Skeletal muscle satellite cell (primary cell): ENCODE measurements around the gene TMEM247.
A peak's percentile ranks its signal among the peaks of the same experiment; 100 is the strongest.

Experiments used
- H3K27me3 ChIP-seq: 2 replicates; pipeline ENCODE4 v1.7.0; 2013; ENCODE audit warnings: low read length; ENCODE audit not compliant: control insufficient read depth, insufficient read depth
- H3K36me3 ChIP-seq: 2 replicates; pipeline ENCODE4 v1.7.0; 2013; ENCODE audit warnings: mild to moderate bottlenecking, control low read depth, low read length; ENCODE audit not compliant: insufficient read depth
- H3K4me1 ChIP-seq: 2 replicates; pipeline ENCODE4 v1.7.0; 2013; ENCODE audit warnings: low read length; ENCODE audit not compliant: control insufficient read depth, insufficient read depth
- H3K4me2 ChIP-seq: 2 replicates; pipeline ENCODE4 v1.7.0; 2013; ENCODE audit warnings: mild to moderate bottlenecking, low read length
- H3K4me3 ChIP-seq: 2 replicates; pipeline ENCODE4 v1.7.0; 2013; ENCODE audit warnings: low read length
- H3K9ac ChIP-seq: 2 replicates; pipeline ENCODE4 v1.7.0; 2013; ENCODE audit warnings: mild to moderate bottlenecking, low read depth, low read length, moderate library complexity
- H3K9me3 ChIP-seq: replicated peaks from 2 replicates; pipeline ENCODE4 v1.7.0; 2013; ENCODE audit warnings: mild to moderate bottlenecking, control low read depth, low read length

Gene TMEM247

DNA sequence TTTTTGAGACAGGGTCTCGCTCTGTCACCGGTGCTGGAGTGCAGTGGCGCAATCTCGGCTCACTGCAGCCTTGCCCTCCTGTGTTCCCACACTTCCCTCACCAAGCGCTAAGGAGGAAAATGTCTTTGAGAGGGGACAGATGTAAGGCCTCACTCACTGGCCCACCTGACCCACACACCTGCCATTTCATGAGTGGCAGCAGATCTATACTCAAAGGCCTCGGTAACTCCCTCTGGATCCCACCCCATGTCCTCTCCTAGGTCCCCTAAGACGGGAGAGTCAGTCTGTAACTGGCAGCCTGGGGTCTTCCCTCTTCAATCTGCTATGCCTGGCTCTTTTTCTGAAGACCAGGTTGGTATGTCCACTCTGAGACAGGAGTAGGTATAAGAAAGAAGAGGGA is 12.9 kb downstream of the TMEM247 start:
- no peak overlapping the region for H3K9ac ChIP-seq
- H3K4me3 ChIP-seq, result no peak overlapping the region
- no peaks in the 10 kb centered on the region for H3K36me3 ChIP-seq
- H3K4me1 ChIP-seq, result peaks cover 20% of the 10 kb centered on the region
- no peaks in the 10 kb centered on the region for H3K9me3 ChIP-seq
- H3K27me3 ChIP-seq, result no peaks in the 10 kb centered on the region
- H3K4me2 ChIP-seq, result no peak overlapping the region

DNA sequence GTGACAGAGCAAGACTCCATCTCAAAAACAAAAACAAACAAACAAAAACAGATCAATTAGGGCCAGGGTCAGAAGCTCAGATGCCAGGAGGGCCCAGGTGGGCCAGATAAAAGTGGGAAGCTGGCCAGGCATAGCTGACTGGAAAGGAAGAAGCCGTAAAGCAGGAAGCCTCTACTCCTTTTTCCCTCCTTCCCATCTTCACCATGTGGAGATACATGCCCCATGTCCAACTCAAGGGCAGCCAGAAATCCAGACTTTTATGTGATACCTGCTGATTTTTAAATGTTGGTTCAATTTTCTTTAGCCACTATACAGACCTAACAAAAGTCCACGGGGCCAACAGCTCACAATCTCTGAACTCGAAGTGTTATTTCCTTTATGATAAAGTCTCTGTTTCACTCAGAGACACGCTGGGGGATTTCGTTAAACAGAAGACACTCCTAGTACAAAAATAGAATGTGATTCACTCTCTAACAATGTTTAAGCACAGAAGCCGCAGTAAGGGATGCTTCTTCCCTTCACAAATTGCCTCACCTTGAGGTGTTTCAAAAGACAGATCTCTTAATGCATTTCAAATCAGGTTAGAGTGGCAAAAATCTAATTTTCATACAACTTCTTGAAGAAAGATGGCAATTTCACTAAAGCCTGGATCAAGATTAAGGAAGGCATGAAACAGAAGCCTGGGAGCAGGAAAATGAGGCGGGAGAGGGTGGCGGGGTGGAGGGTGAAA is 14.0 kb downstream of the TMEM247 start:
- no peak overlapping the region for H3K4me2 ChIP-seq
- H3K9me3 ChIP-seq, result no peaks in the 10 kb centered on the region
- H3K9ac ChIP-seq, result no peak overlapping the region
- H3K27me3 ChIP-seq, result peaks cover 2% of the 10 kb centered on the region
- peaks cover 9% of the 10 kb centered on the region for H3K4me1 ChIP-seq
- no peaks in the 10 kb centered on the region for H3K36me3 ChIP-seq
- H3K4me3 ChIP-seq, result no peak overlapping the region

DNA sequence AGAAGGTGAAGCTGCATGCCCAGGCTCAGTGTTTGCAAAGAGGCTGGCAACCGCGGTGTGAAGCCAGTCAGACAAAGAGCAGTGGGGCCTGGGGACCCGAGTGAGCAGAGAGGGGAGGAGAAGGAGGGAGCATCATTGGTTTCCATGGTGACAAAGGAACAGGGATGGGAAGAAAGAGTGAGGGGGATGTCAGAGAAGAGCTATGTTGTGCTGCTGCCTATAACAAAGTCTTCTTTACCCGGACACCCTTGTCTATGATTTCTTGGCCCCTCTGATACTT is 14.5 kb downstream of the TMEM247 start:
- H3K9ac ChIP-seq, result no peak overlapping the region
- no peaks in the 10 kb centered on the region for H3K36me3 ChIP-seq
- H3K4me2 ChIP-seq, result no peak overlapping the region
- no peaks in the 10 kb centered on the region for H3K9me3 ChIP-seq
- no peak overlapping the region for H3K4me3 ChIP-seq
- H3K4me1 ChIP-seq, result peaks cover 8% of the 10 kb centered on the region
- H3K27me3 ChIP-seq, result peaks cover 2% of the 10 kb centered on the region

DNA sequence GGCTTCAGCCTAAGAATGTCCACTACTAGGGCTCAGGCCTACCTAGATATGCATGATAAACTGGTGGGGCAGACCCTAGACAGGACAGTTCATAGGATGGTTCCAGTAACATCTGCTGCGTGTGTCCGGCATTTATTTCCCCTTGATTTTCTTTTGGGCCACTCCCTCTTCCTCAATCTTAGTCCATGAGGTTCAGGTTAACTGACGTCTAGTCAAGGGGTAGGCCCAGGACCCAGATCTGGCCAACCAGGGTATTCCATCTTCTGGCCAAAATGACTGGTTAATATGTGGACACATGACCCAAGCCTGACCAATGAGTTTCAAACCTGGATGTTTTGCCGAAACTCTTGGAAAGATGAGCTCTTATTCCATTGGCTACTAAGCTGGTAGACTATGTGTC is 15.2 kb downstream of the TMEM247 start:
- Histone ChIP-seq H3K4me2 (no peak overlapping the region), H3K36me3 (no peaks in the 10 kb centered on the region), H3K9ac (no peak overlapping the region), H3K9me3 (no peaks in the 10 kb centered on the region), H3K27me3 (peaks cover 2% of the 10 kb centered on the region), H3K4me1 (peaks cover 8% of the 10 kb centered on the region), H3K4me3 (no peak overlapping the region)

DNA sequence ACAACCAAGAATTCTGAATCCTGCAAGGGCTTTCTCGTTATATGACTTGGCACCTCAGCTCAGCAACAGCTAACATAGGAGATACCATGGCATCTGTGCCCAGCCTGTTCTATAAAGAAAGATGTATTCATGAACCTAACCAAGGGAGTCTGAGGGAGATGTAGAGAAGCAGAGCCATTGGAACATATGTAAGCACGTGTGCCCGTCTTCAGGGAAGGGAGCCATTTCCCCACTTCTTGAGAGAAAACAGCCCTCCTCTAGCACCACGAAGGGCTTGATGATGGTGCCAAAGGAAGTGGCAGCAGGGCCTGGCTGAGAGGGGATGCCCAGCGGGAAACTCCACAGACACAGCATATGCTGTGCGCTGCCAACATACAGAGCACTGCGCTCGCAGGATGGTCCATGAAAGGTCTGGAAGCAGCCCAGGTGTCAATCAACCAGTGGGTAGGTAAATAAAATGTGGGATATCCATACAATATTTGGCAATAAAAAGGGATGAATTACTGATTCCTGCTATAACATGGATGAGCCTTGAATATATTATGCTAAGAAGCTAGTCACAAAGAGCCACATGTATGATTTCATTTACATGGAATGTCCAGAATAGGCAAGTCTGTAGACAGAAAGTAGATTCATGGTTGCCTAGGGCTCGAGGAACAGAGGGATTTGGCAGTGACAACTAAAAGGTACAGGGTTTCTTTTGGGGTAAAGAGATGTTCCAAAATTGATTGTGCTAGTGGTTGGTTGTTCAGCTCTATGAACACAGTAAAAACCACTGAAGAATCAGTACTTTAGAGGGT is 16.1 kb downstream of the TMEM247 start:
- peaks cover 2% of the 10 kb centered on the region for H3K27me3 ChIP-seq
- no peak overlapping the region for H3K9ac ChIP-seq
- H3K4me2 ChIP-seq, result no peak overlapping the region
- H3K9me3 ChIP-seq, result no peaks in the 10 kb centered on the region
- no peak overlapping the region for H3K4me3 ChIP-seq
- H3K36me3 ChIP-seq, result no peaks in the 10 kb centered on the region
- H3K4me1 ChIP-seq, result peaks cover 8% of the 10 kb centered on the region

DNA sequence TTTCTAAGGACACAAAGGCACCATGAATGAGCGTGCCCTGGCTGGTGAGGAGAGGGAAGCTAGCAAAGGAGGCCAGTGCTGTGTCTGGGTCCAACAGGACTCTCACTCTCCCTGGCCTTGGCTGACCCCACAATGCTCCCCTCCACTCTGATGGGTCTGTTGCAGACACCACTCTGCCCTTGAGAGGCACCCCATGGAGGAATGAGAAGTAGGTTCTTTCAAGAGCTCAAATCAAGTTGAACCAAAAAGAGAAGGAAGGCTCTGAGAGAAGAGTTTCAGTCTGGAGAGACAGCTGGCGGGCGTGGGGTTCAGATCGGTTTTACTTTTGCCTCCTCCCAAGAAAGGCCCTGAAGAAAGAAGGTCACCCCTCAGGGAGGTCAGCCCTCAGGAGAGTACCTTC is 18.4 kb downstream of the TMEM247 start:
- H3K9ac ChIP-seq, result no peak overlapping the region
- peaks cover 2% of the 10 kb centered on the region for H3K27me3 ChIP-seq
- peaks cover 8% of the 10 kb centered on the region for H3K4me1 ChIP-seq
- H3K4me3 ChIP-seq, result no peak overlapping the region
- no peaks in the 10 kb centered on the region for H3K36me3 ChIP-seq
- H3K9me3 ChIP-seq, result no peaks in the 10 kb centered on the region
- no peak overlapping the region for H3K4me2 ChIP-seq

DNA sequence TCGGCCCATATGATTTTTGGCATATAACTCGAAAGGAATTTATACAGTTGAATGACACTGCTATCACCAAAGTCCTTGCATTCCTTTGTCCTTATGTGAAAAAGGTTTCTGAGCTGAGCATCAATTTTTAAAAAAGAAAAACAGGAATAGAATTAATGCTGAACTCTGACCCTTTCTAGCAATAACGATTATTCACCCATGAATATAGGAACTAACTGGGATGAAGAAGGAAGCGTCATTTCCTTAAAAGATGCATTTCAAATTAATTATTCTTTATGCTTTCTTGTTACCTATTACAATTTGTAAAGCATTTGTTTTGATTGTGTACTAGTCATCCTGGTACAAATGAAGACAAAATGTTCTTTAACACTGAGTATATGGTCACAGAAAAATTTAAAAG is 19.3 kb downstream of the TMEM247 start:
- Histone ChIP-seq H3K9me3 (no peaks in the 10 kb centered on the region), H3K27me3 (peaks cover 2% of the 10 kb centered on the region), H3K36me3 (no peaks in the 10 kb centered on the region), H3K4me2 (no peak overlapping the region), H3K9ac (no peak overlapping the region), H3K4me1 (peaks cover 2% of the 10 kb centered on the region), H3K4me3 (no peak overlapping the region)

DNA sequence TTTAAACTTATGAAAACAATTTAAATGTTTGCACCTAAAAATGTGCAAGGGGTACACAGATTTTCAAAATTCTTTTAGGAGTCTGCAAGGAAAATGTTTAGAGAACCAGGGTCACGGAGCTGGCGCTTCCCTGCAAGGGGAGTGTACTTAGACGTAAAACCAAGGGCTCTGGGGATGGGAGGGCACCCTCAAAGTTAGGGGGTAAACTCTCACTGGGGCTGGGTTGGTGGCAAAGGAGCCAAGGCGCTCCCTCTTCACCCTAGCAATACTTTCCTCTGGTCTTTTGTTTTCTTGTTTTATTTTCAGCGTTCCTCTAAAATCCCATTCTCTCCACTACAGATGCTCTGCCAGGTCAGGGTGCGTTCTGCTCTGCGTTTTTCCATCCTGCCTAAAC is 20.0 kb downstream of the TMEM247 start:
- Histone ChIP-seq H3K4me1 (no peaks in the 10 kb centered on the region), H3K4me2 (peak overlapping the region; percentile 85), H3K9ac (peak overlapping the region; percentile 48), H3K4me3 (peak overlapping the region; percentile 72), H3K9me3 (no peaks in the 10 kb centered on the region), H3K36me3 (no peaks in the 10 kb centered on the region), H3K27me3 (peaks cover 2% of the 10 kb centered on the region)

DNA sequence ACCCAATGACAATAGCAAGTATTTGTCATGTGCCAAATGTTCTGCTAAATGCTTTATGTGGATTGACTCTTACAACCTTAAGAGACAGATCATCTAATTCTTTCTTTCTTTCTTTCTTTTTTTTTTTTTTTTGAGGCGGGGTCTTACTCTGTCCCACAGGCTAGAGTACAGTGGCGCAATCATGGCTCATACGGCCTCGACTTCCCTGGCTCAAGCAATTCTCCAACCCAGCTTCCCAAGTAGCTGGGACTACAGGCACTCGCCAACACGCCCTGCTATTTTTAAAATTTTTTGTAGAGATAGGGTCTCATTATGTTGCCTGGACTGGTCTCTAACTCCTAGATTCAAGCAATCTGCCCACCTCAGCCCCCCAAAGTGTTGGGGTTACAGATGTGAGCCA is 21.4 kb downstream of the TMEM247 start:
- peaks cover 2% of the 10 kb centered on the region for H3K27me3 ChIP-seq
- H3K9ac ChIP-seq, result no peak overlapping the region
- no peaks in the 10 kb centered on the region for H3K36me3 ChIP-seq
- H3K9me3 ChIP-seq, result no peaks in the 10 kb centered on the region
- H3K4me2 ChIP-seq, result peak overlapping the region; percentile 85
- H3K4me1 ChIP-seq, result no peaks in the 10 kb centered on the region
- H3K4me3 ChIP-seq, result no peak overlapping the region

DNA sequence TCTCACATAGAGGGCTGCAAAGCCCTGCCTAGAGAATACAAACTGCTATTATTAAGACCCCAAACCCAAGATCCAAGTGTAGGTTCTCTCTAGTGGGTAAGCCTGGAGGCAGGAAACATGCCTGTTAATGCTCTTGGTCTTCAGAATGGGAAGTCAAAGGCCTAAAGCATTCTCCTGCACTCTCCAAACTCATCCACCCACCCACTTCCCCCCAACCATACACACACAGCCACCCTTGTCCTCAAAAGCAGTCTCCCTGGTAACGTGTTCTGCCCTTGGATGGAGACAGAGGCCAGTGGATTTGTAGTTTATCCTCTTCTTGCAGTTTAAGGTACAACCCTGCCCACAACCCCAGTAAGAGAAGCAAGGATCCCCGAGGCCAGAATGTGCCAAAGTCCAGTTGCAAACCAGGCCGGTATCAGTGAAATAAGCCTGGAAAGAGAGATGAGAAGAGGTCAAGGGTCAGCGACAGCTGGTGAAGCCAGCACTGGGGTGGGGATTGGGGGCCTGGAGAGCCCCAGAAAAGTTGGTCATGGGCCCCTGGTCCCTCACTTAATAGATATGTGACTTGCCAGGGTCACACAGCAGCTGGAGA is 23.0 kb downstream of the TMEM247 start:
- Histone ChIP-seq H3K36me3 (no peaks in the 10 kb centered on the region), H3K4me1 (no peaks in the 10 kb centered on the region), H3K9me3 (no peaks in the 10 kb centered on the region), H3K9ac (no peak overlapping the region), H3K4me3 (no peak overlapping the region), H3K27me3 (peaks cover 2% of the 10 kb centered on the region), H3K4me2 (no peak overlapping the region)

DNA sequence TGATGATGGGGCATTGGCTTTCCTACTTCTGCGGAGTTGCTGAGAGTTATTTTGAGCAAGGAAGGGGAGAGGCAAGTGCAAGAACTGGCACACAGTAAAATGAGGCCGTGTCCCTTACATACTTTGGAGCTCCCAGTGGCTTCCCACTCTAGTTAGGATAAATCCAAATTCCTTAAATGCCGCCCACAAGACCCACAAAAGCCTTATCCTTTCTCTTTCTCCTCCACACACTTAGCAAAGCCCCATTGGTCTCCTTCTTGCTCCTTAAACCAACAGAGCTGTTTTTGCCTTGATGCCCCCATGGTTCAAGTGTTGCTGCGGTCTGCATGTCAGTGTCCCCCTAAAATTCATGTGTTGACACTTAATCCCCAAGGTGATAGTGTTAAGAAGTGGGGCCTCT is 24.3 kb downstream of the TMEM247 start:
- Histone ChIP-seq H3K9ac (no peak overlapping the region), H3K4me3 (no peak overlapping the region), H3K36me3 (no peaks in the 10 kb centered on the region), H3K9me3 (no peaks in the 10 kb centered on the region), H3K4me2 (no peak overlapping the region), H3K27me3 (no peaks in the 10 kb centered on the region), H3K4me1 (no peaks in the 10 kb centered on the region)

DNA sequence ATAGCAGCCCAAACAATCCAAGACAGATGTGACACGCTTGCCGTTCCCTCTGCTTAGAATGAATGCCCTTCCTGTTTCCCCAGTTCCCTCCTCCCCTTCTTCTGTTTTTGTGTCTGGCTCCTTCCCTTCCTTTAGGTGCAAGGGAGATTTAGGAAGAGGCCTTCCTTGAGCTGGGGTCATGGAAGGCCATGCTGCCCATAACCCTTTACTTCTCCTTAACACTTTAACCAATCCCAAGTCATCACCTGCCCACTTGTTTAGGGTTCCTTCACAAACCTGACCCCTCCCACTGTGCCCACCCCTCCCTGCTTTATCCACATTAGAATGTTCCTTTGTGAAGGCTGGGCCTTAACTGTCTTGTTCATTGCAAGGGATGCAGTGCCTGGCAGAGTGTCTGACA is 24.9 kb downstream of the TMEM247 start:
- Histone ChIP-seq H3K9ac (no peak overlapping the region), H3K36me3 (no peaks in the 10 kb centered on the region), H3K4me2 (no peak overlapping the region), H3K4me1 (no peaks in the 10 kb centered on the region), H3K27me3 (no peaks in the 10 kb centered on the region), H3K9me3 (no peaks in the 10 kb centered on the region), H3K4me3 (no peak overlapping the region)
